Left forelimb (tissue), 1 donor: ENCODE results near the gene PPP2R2C.
A peak's percentile ranks its signal among the peaks of the same experiment; 100 is the strongest.

ENCODE experiments used
- DNase-seq: peaks from one replicate; pipeline ENCODE4 v3.0.0-alpha.2; 2018; ENCODE audit warnings: low spot score

The PPP2R2C gene

GRCh38 chr4:6469898-6470501 lies 2.4 kb downstream of the PPP2R2C start:
- peak; percentile 33 for DNase-seq

GRCh38 chr4:6469144-6469543 lies 3.3 kb downstream of the PPP2R2C start:
- DNase-seq, result peak; percentile 25

GRCh38 chr4:6468376-6468775 lies 4.0 kb downstream of the PPP2R2C start:
- peak; percentile 17 for DNase-seq

- DNase-seq, result peak; percentile 37
These were observed 4.8 kb downstream of the PPP2R2C start for GRCh38 chr4:6467600-6467999.

- peak; percentile 14 for DNase-seq
These were observed 5.5 kb downstream of the PPP2R2C start for GRCh38 chr4:6466756-6467381.

GRCh38 chr4:6465955-6466354 lies 6.5 kb downstream of the PPP2R2C start:
- DNase-seq, result peak; percentile 28

- peak; percentile 30 for DNase-seq
These were observed 7.4 kb downstream of the PPP2R2C start for GRCh38 chr4:6464842-6465588.

GRCh38 chr4:6463311-6464289 lies 8.8 kb downstream of the PPP2R2C start:
- DNase-seq, result peak; percentile 33

GRCh38 chr4:6461301-6462165 lies 10.9 kb downstream of the PPP2R2C start:
- peak; percentile 25 for DNase-seq

- DNase-seq, result peak; percentile 8
These were observed 11.5 kb downstream of the PPP2R2C start for GRCh38 chr4:6460876-6461275.

- no peak for DNase-seq
These were observed 13.9 kb downstream of the PPP2R2C start for GRCh38 chr4:6458528-6458927.

- DNase-seq, result no peak
These were observed 16.0 kb downstream of the PPP2R2C start for GRCh38 chr4:6456450-6456849.

GRCh38 chr4:6454112-6454910 lies 18.1 kb downstream of the PPP2R2C start:
- no peak for DNase-seq

- DNase-seq, result no peak
These were observed 18.8 kb downstream of the PPP2R2C start for GRCh38 chr4:6453688-6453990.

- no peak for DNase-seq
These were observed 19.3 kb downstream of the PPP2R2C start for GRCh38 chr4:6452897-6453687.

GRCh38 chr4:6452116-6452896 lies 20.1 kb downstream of the PPP2R2C start:
- no peak for DNase-seq

GRCh38 chr4:6451309-6451708 lies 21.1 kb downstream of the PPP2R2C start:
- DNase-seq, result no peak

GRCh38 chr4:6450709-6451108 lies 21.7 kb downstream of the PPP2R2C start:
- DNase-seq, result no peak
